Colonic mucosa (tissue), 4 donors: ENCODE results near the gene CPNE5. TPM values are rescaled to one million over a fixed set of nuclear protein-coding genes. Genes with fewer than 3 reads are reported as not detected.

Experiments
- DNase-seq: peaks from one replicate; pipeline ENCODE4 v3.0.0-alpha.2; 2020
- H3K27ac ChIP-seq: fragments of 200-600 bp; one replicate; pipeline ENCODE4 v1.8.0; 2021
- H3K27me3 ChIP-seq: fragments of 200-600 bp; one replicate; pipeline ENCODE4 v1.8.0; 2021
- H3K36me3 ChIP-seq: fragments of 200-600 bp; one replicate; pipeline ENCODE4 v1.8.0; 2021
- H3K4me1 ChIP-seq: fragments of 200-600 bp; one replicate; pipeline ENCODE4 v1.8.0; 2021; ENCODE audit warnings: mild to moderate bottlenecking
- H3K4me3 ChIP-seq: fragments of 200-600 bp; one replicate; pipeline ENCODE4 v1.8.0; 2021
- H3K9ac ChIP-seq, 2 donors: one replicate each; pipeline ENCODE4 v1.7.0; 2013; ENCODE audit warnings: control low read depth in 2 of 2, low read depth in 2 of 2, low read length in 2 of 2
- H3K9me3 ChIP-seq: fragments of 200-600 bp; one replicate; pipeline ENCODE4 v1.8.0; 2021
- CTCF ChIP-seq: fragments of 200-600 bp; IDR thresholded peaks from one replicate; pipeline ENCODE4 v1.8.0; 2022; ENCODE audit warnings: antibody characterized with exemption, mild to moderate bottlenecking
- intact Hi-C: fragments of 100-400 bp; cut with DNase I; formaldehyde crosslinking; loops from one replicate; pipeline ENCODE4 v1.14.1; 2022
- total RNA-seq, 2 donors: library from RNA; stranded (reverse); fragmentation: NEBNext Ultra II Directional in 1 of 2; extraction: Animal tissue kit (Norgen Biotek cat#: 25700) in 1 of 2; gene quantifications; one replicate each; pipeline ENCODE4 v1.2.1, GENCODE V29; 2021
- donor health status: healthy.
- donor health status: DM: no; HTN: no; CAD: no.
- donor health status: DM: no; HTN: no; CAD: no.

Gene CPNE5
- total RNA-seq, 2 donors from 2014 or later, result 4.6 to 8.0 TPM

- Histone ChIP-seq H3K27ac (no peak overlapping the region), H3K9me3 (no peaks in the 10 kb centered on the region), H3K36me3 (no peaks in the 10 kb centered on the region), H3K27me3 (no peaks in the 10 kb centered on the region), H3K4me1 (peaks cover 6% of the 10 kb centered on the region), H3K9ac (no peak overlapping the region), H3K4me3 (no peak overlapping the region)
- TF ChIP-seq CTCF, result no peak
- DNase-seq, result no peak
- intact Hi-C loops, result no loop called here
Measured at GRCh38 chr6:36781669-36782068, 57.6 kb downstream of the CPNE5 start.

GRCh38 chr6:36780442-36781177, 58.6 kb downstream of the CPNE5 start:
- peak; percentile 47 for DNase-seq
- Histone ChIP-seq H3K4me3 (no peak overlapping the region), H3K9me3 (no peaks in the 10 kb centered on the region), H3K27me3 (no peaks in the 10 kb centered on the region), H3K4me1 (peaks cover 6% of the 10 kb centered on the region), H3K27ac (no peak overlapping the region), H3K9ac (peak overlapping the region in 1 of 2 donors; percentile 21), H3K36me3 (no peaks in the 10 kb centered on the region)
- intact Hi-C loops, result no loop called here
- no peak for TF ChIP-seq CTCF

GRCh38 chr6:36779227-36779626, 60.0 kb downstream of the CPNE5 start:
- TF ChIP-seq CTCF, result no peak

GRCh38 chr6:36777801-36778200, 61.4 kb downstream of the CPNE5 start:
- Histone ChIP-seq H3K27me3 (no peaks in the 10 kb centered on the region), H3K4me3 (no peak overlapping the region), H3K9me3 (no peaks in the 10 kb centered on the region), H3K4me1 (peaks cover 6% of the 10 kb centered on the region), H3K27ac (no peak overlapping the region), H3K36me3 (no peaks in the 10 kb centered on the region), H3K9ac (no peak overlapping the region)
- intact Hi-C loops, result no loop called here
- TF ChIP-seq CTCF, result no peak
- DNase-seq, result no peak

More at GRCh38 chr6:36779227-36779626, 60.0 kb downstream of the CPNE5 start:
- Histone ChIP-seq H3K4me1 (peaks cover 6% of the 10 kb centered on the region), H3K27me3 (no peaks in the 10 kb centered on the region), H3K9me3 (no peaks in the 10 kb centered on the region), H3K36me3 (no peaks in the 10 kb centered on the region), H3K27ac (no peak overlapping the region), H3K9ac (no peak overlapping the region), H3K4me3 (no peak overlapping the region)
- intact Hi-C loops, result no loop called here
- DNase-seq, result no peak

GRCh38 chr6:36776167-36776566, 63.1 kb downstream of the CPNE5 start:
- intact Hi-C loops, result no loop called here
- Histone ChIP-seq H3K4me1 (peaks cover 6% of the 10 kb centered on the region), H3K36me3 (no peaks in the 10 kb centered on the region), H3K27ac (no peak overlapping the region), H3K9me3 (no peaks in the 10 kb centered on the region), H3K4me3 (no peak overlapping the region), H3K9ac (no peak overlapping the region), H3K27me3 (no peaks in the 10 kb centered on the region)
- TF ChIP-seq CTCF, result no peak
- DNase-seq, result no peak
